ENCODE data around the gene TPST2.

- no peak for TF ChIP-seq CTCF (conservative IDR thresholded peaks at IDR 0.05; ENCODE audit: low read depth, low read length)
- no peak for TF ChIP-seq EZH2 (IDR thresholded peaks at IDR 0.05; ENCODE audit: borderline replicate concordance, low read depth, low read length, poor library complexity, severe bottlenecking)
Observed at GRCh38 chr22:26615830-26616435, 26.0 kb upstream of the TPST2 start.

Data from A673 (cell line).